RWPE2 (cell line): Measurements from ENCODE around the gene ATP6V1B1.

Experiments
- ATAC-seq: fragments of 200-7000 bp; cut with Tn5 transposase; 3 replicates; pipeline ENCODE4 v1.9.1; 2021; ENCODE audit warnings: low read depth
- DNase-seq: peaks from one replicate; pipeline ENCODE4 v3.0.0-alpha.2; 2020; ENCODE audit warnings: low spot score
- H3K27ac ChIP-seq: fragments of 450-650 bp; 2 replicates; pipeline ENCODE4 v1.5.1; 2017; ENCODE audit warnings: mild to moderate bottlenecking; ENCODE audit not compliant: poor library complexity, severe bottlenecking
- H3K27me3 ChIP-seq: fragments of 250-450 bp; sonication (Bioruptor Pico); 2 replicates; pipeline ENCODE4 v1.5.1; 2021; ENCODE audit warnings: mild to moderate bottlenecking, moderate library complexity; ENCODE audit not compliant: insufficient read depth, poor library complexity, severe bottlenecking
- H3K36me3 ChIP-seq: fragments of 250-450 bp; sonication (Bioruptor Pico); 2 replicates; pipeline ENCODE4 v1.5.1; 2020; ENCODE audit warnings: low read depth, mild to moderate bottlenecking, moderate library complexity
- H3K4me1 ChIP-seq: fragments of 250-450 bp; sonication (Bioruptor Pico); 2 replicates; pipeline ENCODE4 v1.5.1; 2021; ENCODE audit warnings: mild to moderate bottlenecking, moderate library complexity; ENCODE audit not compliant: insufficient read depth, poor library complexity, severe bottlenecking
- H3K4me3 ChIP-seq: fragments of 250-450 bp; sonication (Bioruptor Pico); 2 replicates; pipeline ENCODE4 v1.5.1; 2021; ENCODE audit warnings: mild to moderate bottlenecking, moderate library complexity; ENCODE audit not compliant: severe bottlenecking
- H3K9me3 ChIP-seq: fragments of 250-450 bp; sonication (Bioruptor Pico); 2 replicates; pipeline ENCODE4 v1.5.1; 2021; ENCODE audit warnings: mild to moderate bottlenecking, moderate library complexity; ENCODE audit not compliant: severe bottlenecking
- TF ChIP-seq, protein P1 (sequence below): fragments of 450-650 bp; IDR thresholded peaks from one replicate; pipeline ENCODE4 v1.5.1; 2017; ENCODE audit warnings: mild to moderate bottlenecking, moderate library complexity; ENCODE audit not compliant: poor library complexity, severe bottlenecking

ATP6V1B1 gene

GRCh38 chr2:70977605-70978205, 42.0 kb downstream of the ATP6V1B1 start:
- Histone ChIP-seq H3K4me1 (peaks cover 15% of the 10 kb centered on the region), H3K27me3 (no peaks in the 10 kb centered on the region), H3K27ac (peak overlapping the region; percentile 18), H3K9me3 (no peaks in the 10 kb centered on the region), H3K4me3 (peak overlapping the region; percentile 32), H3K36me3 (no peaks in the 10 kb centered on the region)
- TF ChIP-seq, protein P1, sequence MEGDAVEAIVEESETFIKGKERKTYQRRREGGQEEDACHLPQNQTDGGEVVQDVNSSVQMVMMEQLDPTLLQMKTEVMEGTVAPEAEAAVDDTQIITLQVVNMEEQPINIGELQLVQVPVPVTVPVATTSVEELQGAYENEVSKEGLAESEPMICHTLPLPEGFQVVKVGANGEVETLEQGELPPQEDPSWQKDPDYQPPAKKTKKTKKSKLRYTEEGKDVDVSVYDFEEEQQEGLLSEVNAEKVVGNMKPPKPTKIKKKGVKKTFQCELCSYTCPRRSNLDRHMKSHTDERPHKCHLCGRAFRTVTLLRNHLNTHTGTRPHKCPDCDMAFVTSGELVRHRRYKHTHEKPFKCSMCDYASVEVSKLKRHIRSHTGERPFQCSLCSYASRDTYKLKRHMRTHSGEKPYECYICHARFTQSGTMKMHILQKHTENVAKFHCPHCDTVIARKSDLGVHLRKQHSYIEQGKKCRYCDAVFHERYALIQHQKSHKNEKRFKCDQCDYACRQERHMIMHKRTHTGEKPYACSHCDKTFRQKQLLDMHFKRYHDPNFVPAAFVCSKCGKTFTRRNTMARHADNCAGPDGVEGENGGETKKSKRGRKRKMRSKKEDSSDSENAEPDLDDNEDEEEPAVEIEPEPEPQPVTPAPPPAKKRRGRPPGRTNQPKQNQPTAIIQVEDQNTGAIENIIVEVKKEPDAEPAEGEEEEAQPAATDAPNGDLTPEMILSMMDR, result peak; percentile 58
- DNase-seq, result no peak
- peak; percentile 51 for ATAC-seq

DNA sequence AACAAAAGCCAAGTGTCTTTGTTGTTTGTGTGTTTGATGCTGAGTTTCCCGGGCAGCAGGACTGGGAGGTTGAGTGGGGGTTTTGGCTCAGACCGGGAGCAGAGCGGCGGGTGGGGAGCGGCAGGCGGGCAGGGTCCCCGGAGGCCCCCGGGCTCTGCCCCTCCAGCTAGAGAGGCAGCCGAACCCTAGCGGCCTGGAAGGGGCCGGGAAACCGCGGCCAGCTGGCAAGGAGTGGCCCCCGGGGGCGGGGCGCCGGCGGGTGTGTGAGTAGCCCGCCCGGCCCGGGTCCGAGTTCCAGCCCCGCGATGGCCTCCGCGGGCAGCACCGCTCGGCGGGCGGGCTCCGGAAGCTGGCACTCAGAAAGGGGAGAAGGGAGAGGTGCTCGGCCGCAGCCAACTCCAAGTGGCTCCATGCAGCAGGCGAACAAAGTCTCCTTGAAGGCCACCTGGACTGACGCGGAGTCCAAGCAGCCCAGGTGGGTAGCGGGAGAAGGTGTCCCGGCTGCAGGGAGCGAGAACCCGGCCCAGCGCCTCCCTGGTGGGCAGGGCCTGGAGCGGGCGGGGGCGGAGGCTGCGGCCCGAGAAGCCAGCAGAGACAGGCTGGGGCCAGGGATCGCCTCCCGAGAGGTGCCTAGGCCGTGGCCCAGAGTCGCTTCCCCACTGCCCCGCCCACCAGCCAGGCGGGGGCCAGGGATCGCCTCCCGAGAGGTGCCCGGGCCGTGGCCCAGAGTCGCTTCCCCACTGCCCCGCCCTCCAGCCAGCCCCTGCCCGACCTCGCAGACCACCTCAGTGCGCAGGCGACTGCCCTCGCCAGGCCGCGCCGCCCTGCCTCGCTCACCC, 42.9 kb downstream of the ATP6V1B1 start, which contains the start of gene ANKRD53:
TSS of gene ANKRD53 (plus strand) at position 290 of the 839 bp plus-strand sequence. CDS start at position 306, 16 bp downstream.
- H3K27ac ChIP-seq, result peak within 1 kb of the TSS; percentile 18

GRCh38 chr2:70979180-70979488, 43.4 kb downstream of the ATP6V1B1 start:
- H3K27me3 ChIP-seq, result no peaks in the 10 kb centered on the region
- TF ChIP-seq, protein P1, result no peak
- no peak overlapping the region for H3K27ac ChIP-seq
- peaks cover 15% of the 10 kb centered on the region for H3K4me1 ChIP-seq
- H3K9me3 ChIP-seq, result no peaks in the 10 kb centered on the region
- no peaks in the 10 kb centered on the region for H3K36me3 ChIP-seq
- DNase-seq, result no peak
- no peak overlapping the region for H3K4me3 ChIP-seq
- no peak for ATAC-seq

More for the DNA sequence above, 42.9 kb downstream of the ATP6V1B1 start, which contains the start of gene ANKRD53:
- Histone ChIP-seq H3K9me3 (no peaks in the 10 kb centered on the region), H3K27me3 (no peaks in the 10 kb centered on the region), H3K4me3 (peak within 1 kb of the TSS; percentile 29), H3K4me1 (peaks cover 15% of the 10 kb centered on the region), H3K36me3 (no peaks in the 10 kb centered on the region)
- TF ChIP-seq, protein P1, result no peak
- DNase-seq (no peak), ATAC-seq (peak; percentile 47)

DNA sequence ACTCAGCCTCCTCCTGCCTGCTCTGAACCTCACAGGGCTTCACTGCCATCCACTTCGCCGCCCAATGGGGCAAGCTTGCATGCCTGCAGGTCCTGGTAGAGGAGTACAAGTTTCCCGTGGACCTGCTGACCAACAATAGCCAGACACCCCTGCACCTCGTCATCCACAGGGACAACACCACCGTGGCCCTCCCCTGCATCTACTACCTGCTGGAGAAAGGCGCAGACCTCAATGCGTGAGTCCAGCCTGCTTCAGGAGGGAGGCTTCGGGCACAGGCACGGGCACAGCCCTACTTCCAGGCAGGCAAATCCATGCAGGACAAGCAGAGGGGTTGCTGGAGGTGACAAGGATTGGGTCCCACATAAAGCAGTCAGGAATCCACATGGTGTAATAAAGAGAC, 43.9 kb downstream of the ATP6V1B1 start:
- TF ChIP-seq, protein P1, result no peak
- ATAC-seq (no peak), DNase-seq (no peak)
- no peaks in the 10 kb centered on the region for H3K36me3 ChIP-seq
- H3K27ac ChIP-seq, result no peak overlapping the region
- no peak overlapping the region for H3K4me3 ChIP-seq
- no peaks in the 10 kb centered on the region for H3K27me3 ChIP-seq
- H3K9me3 ChIP-seq, result no peaks in the 10 kb centered on the region
- H3K4me1 ChIP-seq, result peaks cover 15% of the 10 kb centered on the region

DNA sequence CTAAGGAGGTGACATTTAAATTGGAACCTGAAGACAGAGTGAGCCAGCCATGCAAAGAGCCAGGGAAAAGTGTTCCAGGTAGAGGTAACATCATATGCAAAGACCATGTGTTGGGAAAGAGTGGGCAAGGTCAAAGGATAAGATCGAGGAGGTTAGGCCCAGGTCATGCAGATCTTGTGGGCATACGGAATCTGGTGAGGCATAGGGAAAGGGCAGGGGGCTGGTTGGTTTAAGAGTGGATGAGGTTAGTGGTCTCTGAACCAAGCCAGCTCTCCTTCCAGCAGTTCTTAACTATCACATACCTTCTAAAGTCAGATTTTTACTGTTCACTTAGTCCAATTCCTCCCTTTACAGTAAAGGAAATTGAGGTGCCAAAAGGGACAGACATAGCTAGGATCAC, 45.7 kb downstream of the ATP6V1B1 start:
- no peak overlapping the region for H3K4me3 ChIP-seq
- ATAC-seq, result no peak

More for the DNA sequence above, 45.7 kb downstream of the ATP6V1B1 start:
- no peak for DNase-seq
- Histone ChIP-seq H3K4me1 (peaks cover 13% of the 10 kb centered on the region), H3K9me3 (no peaks in the 10 kb centered on the region), H3K27me3 (no peaks in the 10 kb centered on the region), H3K27ac (no peak overlapping the region), H3K36me3 (peaks cover 8% of the 10 kb centered on the region; the same call in 1 of the 2 replicates)
- TF ChIP-seq, protein P1, result no peak
